A549 treated with CORT108297 at 1 μM for 4 hours (cell line): ENCODE measurements around the gene CFHR1. TPM values are rescaled to one million over a fixed set of nuclear protein-coding genes. Genes with fewer than 3 reads are reported as not detected.

Experiments
- total RNA-seq: library from RNA; stranded (reverse); fragments of 200-300 nt; extraction: Qiagen RNA extraction; gene quantifications from 5 replicates; pipeline ENCODE4 v1.2.3, GENCODE V29; 2022

Gene CFHR1
- 0.20 to 0.27 TPM in 2 of 5 replicates, not detected in the others for total RNA-seq

DNA sequence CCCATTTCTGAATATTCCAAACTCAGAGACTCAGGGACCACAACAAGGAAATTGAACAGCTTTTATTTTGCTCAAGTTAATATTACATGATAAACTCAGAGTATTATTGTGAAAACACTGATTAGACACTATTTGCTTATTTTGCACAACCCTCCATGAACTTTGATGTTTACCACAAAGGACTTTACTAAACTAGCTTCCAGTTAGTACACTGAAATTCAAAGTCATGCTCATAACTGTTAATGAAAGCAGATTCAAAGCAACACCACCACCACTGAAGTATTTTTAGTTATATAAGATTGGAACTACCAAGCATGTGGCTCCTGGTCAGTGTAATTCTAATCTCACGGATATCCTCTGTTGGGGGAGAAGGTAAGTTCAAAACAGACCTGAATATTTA lies at the start of gene CFHR1:
Gene CFHR1, plus strand, starts transcription at position 201 of the 400 bp plus-strand sequence. Its CDS starts 114 bp downstream, at position 315.

DNA sequence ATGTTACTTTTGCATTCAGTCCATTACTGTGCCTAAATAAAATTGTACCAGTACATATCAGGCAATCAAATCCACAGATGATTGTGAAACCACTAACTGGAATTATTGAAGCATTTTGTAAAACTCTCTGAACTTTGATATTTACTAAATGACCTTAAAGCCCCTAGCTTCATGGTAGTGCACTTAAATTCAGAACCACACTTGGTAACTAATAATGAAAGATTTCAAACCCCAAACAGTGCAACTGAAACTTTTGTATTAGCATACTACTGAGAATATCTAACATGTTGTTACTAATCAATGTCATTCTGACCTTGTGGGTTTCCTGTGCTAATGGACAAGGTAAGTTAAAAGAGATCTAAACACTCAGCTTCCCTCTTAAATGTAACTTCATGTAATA lies 44.9 kb upstream of the CFHR1 start, which contains the start of gene CFHR3:
Gene CFHR3, plus strand, starts transcription at position 238 of the 400 bp plus-strand sequence. Its CDS starts 47 bp downstream, at position 285.

Other genes with a start within 250 kb of the CFHR1 start
- gene KCNT2, start 211.3 kb upstream of the CFHR1 start, total RNA-seq, result 0.03 to 0.09 TPM (median 0.07 TPM) in 4 of 5 replicates, not detected in the other
- 3.6 to 5.0 TPM (median 4.1 TPM) in 5 replicates for gene CFH, start 167.7 kb upstream of the CFHR1 start, total RNA-seq
- gene CFHR3, start 44.9 kb upstream of the CFHR1 start, total RNA-seq, result 0.10 to 0.24 TPM (median 0.21 TPM) in 5 replicates
- gene CFHR4, start 68.3 kb downstream of the CFHR1 start, total RNA-seq, result not detected in 5 replicates
- gene CFHR2, start 124.0 kb downstream of the CFHR1 start, total RNA-seq, result not detected in 5 replicates
- not detected in 5 replicates for gene CFHR5, start 157.8 kb downstream of the CFHR1 start, total RNA-seq
- 0.05 to 0.08 TPM (median 0.06 TPM) in 4 of 5 replicates, not detected in the other for gene F13B, start 247.5 kb downstream of the CFHR1 start, total RNA-seq